K562 (cell line): Measurements from ENCODE around the gene PRDM11.
"Not testable (repeated sequence)": the region's sequence is repeated elsewhere in the genome, so short reads cannot be mapped to it uniquely, and the experiment has no call there.

Experiments
- CTCF ChIP-seq, 3 experiments: IDR thresholded peaks in 2 of 3; conservative IDR thresholded peaks in 1 of 3; 2 replicates each; pipeline ENCODE4 v1.5.1; 2011 to 2012; ENCODE audit warnings: low read length in 3 of 3, mild to moderate bottlenecking in 3 of 3, control low read depth in 2 of 3, improper control_type of control experiment in 1 of 3, inconsistent platforms in 1 of 3, low read depth in 1 of 3, mixed read lengths in 1 of 3, moderate library complexity in 1 of 3; ENCODE audit not compliant: insufficient read depth in 2 of 3
- ELF4 ChIP-seq: fragments of 450-650 bp; formaldehyde crosslinking; IDR thresholded peaks from 2 replicates; pipeline ENCODE4 v1.4.0; 2022; ENCODE audit warnings: missing genetic modification characterization
- MTA3 ChIP-seq: fragments of 450-650 bp; formaldehyde crosslinking; IDR thresholded peaks from 2 replicates; pipeline ENCODE4 v1.6.1; 2017; ENCODE audit warnings: mild to moderate bottlenecking, borderline replicate concordance
- PREB ChIP-seq: sonication (generic); formaldehyde crosslinking; IDR thresholded peaks from 2 replicates; pipeline ENCODE4 v1.8.1; 2023; ENCODE audit warnings: mild to moderate bottlenecking, missing genetic modification reagents
- SMARCC2 ChIP-seq: fragments of 450-650 bp; IDR thresholded peaks from 2 replicates; pipeline ENCODE4 v1.6.1; 2017; ENCODE audit warnings: antibody characterized with exemption, moderate library complexity, mild to moderate bottlenecking, low read depth
- SNIP1 ChIP-seq: fragments of 450-650 bp; IDR thresholded peaks from 2 replicates; pipeline ENCODE4 v1.7.1; 2017; ENCODE audit warnings: low read depth, mild to moderate bottlenecking

GRCh38 chr11:45249372-45249771 is 102.9 kb downstream of the PRDM11 start:
- TF ChIP-seq SMARCC2; ELF4 (CRISPR knock-in tag); MTA3; CTCF (IDR thresholded peaks at IDR 0.05 in 2 of 3, conservative IDR thresholded peaks at IDR 0.05 in 1 of 3; ENCODE audit: insufficient read depth in 2 of 3, low read depth in 1 of 3, low read length in 3 of 3); SNIP1; PREB (CRISPR knock-in tag): not testable (repeated sequence)
